Measurements from ENCODE around the gene BCAT1. TPM values are rescaled to one million over a fixed set of nuclear protein-coding genes. Genes with fewer than 3 reads are reported as not detected.

The BCAT1 gene
- total and polyA plus RNA-seq, 2 experiments from 2014 or later, result 53.6 to 181 TPM

- H3K36me3 Mint-ChIP-seq (ENCODE audit: low read depth), result no peaks in the 10 kb centered on the region
- TF ChIP-seq ZNF114 (CRISPR knock-in tag; IDR thresholded peaks at IDR 0.05) (no peak), NANOG (IDR thresholded peaks at IDR 0.05; ENCODE audit: borderline replicate concordance) (no peak), CREB1 (CRISPR knock-in tag; IDR thresholded peaks at IDR 0.05; ENCODE audit: low read depth) (no peak), ETS1 (IDR thresholded peaks at IDR 0.05) (no peak), POLR2AphosphoS5 (IDR thresholded peaks at IDR 0.05; ENCODE audit: low read depth) (no peak), REST (IDR thresholded peaks at IDR 0.05; ENCODE audit: unreplicated experiment) (no peak), ZNF462 (CRISPR knock-in tag; IDR thresholded peaks at IDR 0.05) (no peak), ZNF331 (CRISPR knock-in tag; IDR thresholded peaks at IDR 0.05; ENCODE audit: low read depth) (no peak), STAT1 (IDR thresholded peaks at IDR 0.05; ENCODE audit: unreplicated experiment) (no peak), JUNB (IDR thresholded peaks at IDR 0.05; ENCODE audit: unreplicated experiment) (no peak), EZH2phosphoT487 (IDR thresholded peaks at IDR 0.05; ENCODE audit: unreplicated experiment) (no peak), EZH2 (IDR thresholded peaks at IDR 0.05; ENCODE audit: low read depth, unreplicated experiment) (no peak), CTCF (conservative IDR thresholded peaks at IDR 0.05; ENCODE audit: low read depth in 2 of 2) (no peak)
- no peak overlapping the region for H3K4me3 Mint-ChIP-seq
- H3K9me3 Mint-ChIP-seq, result no peaks in the 10 kb centered on the region
- H3K4me3 ChIP-seq, result no peak overlapping the region
- no peaks in the 10 kb centered on the region for H3K36me3 ChIP-seq (ENCODE audit: insufficient read depth)
- H3K27me3 Mint-ChIP-seq (ENCODE audit: insufficient read depth, low read depth, poor library complexity), result peaks cover 3% of the 10 kb centered on the region
- no peaks in the 10 kb centered on the region for H3K9me2 ChIP-seq (ENCODE audit: insufficient read depth)
- H3K4me2 ChIP-seq, result no peak overlapping the region
- no peaks in the 10 kb centered on the region for H3K79me2 ChIP-seq (replicated peaks; ENCODE audit: insufficient read depth)
- no peak overlapping the region for H3K27ac Mint-ChIP-seq
- H3K4me1 ChIP-seq (ENCODE audit: insufficient read depth), result no peaks in the 10 kb centered on the region
- DNase-seq (ENCODE audit: low spot score) (peak; percentile 13), ATAC-seq (peak; percentile 76)
- no peaks in the 10 kb centered on the region for H4K20me1 ChIP-seq (replicated peaks; ENCODE audit: insufficient read depth)
- no peaks in the 10 kb centered on the region for H3K27me3 ChIP-seq (ENCODE audit: insufficient read depth)
- peak overlapping the region; percentile 69 for H2AFZ ChIP-seq
- no peak overlapping the region for H3K27ac ChIP-seq (ENCODE audit: low read depth)
- no peaks in the 10 kb centered on the region for H3K4me1 Mint-ChIP-seq
- no peaks in the 10 kb centered on the region for H3F3A ChIP-seq (replicated peaks; ENCODE audit: low read depth)
Measured at GRCh38 chr12:24993793-24994192, 44.9 kb upstream of the BCAT1 start.
